B cell (primary cell): ENCODE measurements around the gene PPP2R2B.

ENCODE experiments used
- CTCF ChIP-seq: fragments of 200-600 bp; IDR thresholded peaks from one replicate; pipeline ENCODE4 v1.8.0; 2022; ENCODE audit warnings: antibody characterized with exemption, mild to moderate bottlenecking
- EZH2 ChIP-seq: IDR thresholded peaks from 2 replicates; pipeline ENCODE4 v1.6.1; 2012; ENCODE audit warnings: borderline replicate concordance, low read depth, mild to moderate bottlenecking, moderate library complexity, low read length; ENCODE audit not compliant: insufficient read depth, poor library complexity, severe bottlenecking

- TF ChIP-seq EZH2 (no peak), CTCF (no peak)
These were observed 134.3 kb downstream of the PPP2R2B start for GRCh38 chr5:146744068-146744745.
